ENCODE results near the gene MAP2. TPM values are rescaled to one million over a fixed set of nuclear protein-coding genes. Genes with fewer than 3 reads are reported as not detected.

MAP2 gene
- total RNA-seq, 1 donor from 2014 or later = 0.05 TPM

GRCh38 chr2:209690029-209690754 is 266.3 kb downstream of the MAP2 start:
- intact Hi-C loops (cut with micrococcal nuclease) = no loop called here

DNA sequence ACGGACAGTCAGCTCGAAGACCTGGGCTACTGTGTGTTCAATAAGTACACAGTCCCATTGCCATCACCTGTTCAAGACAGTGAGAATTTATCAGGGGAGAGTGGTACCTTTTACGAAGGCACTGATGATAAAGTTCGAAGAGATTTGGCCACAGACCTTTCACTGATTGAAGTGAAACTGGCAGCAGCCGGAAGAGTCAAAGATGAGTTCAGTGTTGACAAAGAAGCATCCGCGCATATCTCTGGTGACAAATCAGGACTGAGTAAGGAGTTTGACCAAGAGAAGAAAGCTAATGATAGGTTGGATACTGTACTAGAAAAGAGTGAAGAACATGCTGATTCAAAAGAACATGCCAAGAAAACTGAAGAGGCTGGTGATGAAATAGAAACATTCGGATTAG is 270.9 kb downstream of the MAP2 start:
- intact Hi-C loops (cut with micrococcal nuclease) = no loop called here

GRCh38 chr2:209696836-209697711 is 273.2 kb downstream of the MAP2 start:
- intact Hi-C loops (cut with micrococcal nuclease) = no loop called here

DNA sequence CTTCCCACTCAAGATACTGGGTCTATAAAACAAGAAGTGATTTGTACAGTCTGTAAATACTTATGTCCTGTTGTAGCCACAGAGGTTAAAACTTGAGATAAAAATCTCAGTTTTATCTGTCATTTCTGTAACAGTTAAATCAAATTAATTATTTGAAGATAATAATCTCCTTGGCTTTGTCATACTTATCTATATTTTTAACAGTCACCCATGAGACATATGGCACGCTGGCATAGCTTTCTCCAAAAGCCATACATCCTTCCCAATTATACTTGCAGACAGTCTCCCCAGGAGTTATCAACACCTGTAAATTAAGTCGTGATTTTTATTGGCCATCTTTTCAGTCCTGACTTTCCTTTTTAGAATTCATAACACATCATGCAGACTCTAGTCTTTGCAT is 278.9 kb downstream of the MAP2 start:
- intact Hi-C loops (cut with micrococcal nuclease) = no loop called here

DNA sequence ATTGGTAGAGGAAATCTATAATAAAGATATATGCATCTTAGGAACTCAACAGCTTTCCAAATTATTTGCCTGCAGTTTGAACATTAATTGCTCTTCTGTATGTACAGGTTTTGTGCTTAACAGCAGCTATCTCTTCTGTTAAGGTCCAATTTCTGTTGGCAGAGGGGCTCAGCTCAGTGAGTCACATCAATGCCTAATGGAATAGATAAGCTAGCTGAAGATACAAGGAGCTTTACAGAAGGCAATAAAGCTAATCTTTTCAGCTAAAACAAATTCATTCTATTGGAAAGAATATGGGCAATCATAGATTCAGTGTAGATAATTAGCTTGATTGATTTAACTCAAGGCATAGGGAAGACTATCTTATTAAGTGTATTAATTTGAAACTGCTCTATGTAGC is 289.4 kb downstream of the MAP2 start:
- intact Hi-C loops (cut with micrococcal nuclease) = no loop called here

- intact Hi-C loops (cut with micrococcal nuclease) = no loop called here
Measured at GRCh38 chr2:209719034-209719433, 295.2 kb downstream of the MAP2 start.

GRCh38 chr2:209721497-209721896 is 297.6 kb downstream of the MAP2 start:
- intact Hi-C loops (cut with micrococcal nuclease) = no loop called here

- intact Hi-C loops (cut with micrococcal nuclease) = no loop called here
Measured at GRCh38 chr2:209726311-209726710, 302.5 kb downstream of the MAP2 start.

GRCh38 chr2:209727077-209727476 is 303.2 kb downstream of the MAP2 start:
- intact Hi-C loops (cut with micrococcal nuclease) = no loop called here

- intact Hi-C loops (cut with micrococcal nuclease) = no loop called here
Measured at GRCh38 chr2:209734805-209735204, 311.0 kb downstream of the MAP2 start.

DNA sequence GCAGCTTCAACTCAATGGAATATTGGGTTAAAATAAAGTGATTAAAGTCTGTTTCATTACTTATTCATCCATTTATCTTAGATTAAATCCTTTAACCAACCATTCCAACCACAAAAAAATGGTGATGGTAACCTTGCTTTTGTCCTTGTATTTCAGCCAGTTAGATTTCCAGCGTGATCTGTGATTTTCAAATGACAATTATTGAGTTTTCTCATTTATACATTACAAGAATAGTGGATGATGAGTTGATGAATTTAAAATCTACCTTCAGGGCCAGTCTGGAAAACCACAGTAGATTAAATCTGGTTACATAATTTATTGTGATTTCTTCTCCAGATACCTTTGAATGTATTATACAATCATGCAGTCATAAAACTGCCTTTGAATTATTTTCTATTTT is 318.1 kb downstream of the MAP2 start:
- intact Hi-C loops (cut with micrococcal nuclease) = no loop called here

DNA sequence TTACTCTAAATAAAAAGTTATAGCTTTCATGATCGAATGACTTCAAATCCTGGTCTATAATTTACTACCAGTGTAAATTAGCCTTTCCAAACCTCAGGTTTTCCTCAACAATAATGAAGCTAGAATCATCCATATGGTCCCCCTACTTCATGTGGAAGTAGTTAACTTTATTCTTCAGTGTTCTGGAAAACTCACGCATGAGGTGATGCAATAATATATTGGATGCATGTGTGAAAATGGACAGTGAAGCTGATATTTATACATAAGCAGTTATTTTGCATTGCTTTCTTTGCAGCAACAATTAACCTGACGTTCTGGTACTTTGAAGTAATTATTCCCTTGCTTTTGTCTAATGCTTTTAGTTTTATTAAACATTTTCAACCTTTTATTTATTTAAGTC is 329.2 kb downstream of the MAP2 start:
- intact Hi-C loops (cut with micrococcal nuclease) = no loop called here

GRCh38 chr2:209757163-209757562 is 333.3 kb downstream of the MAP2 start:
- intact Hi-C loops (cut with micrococcal nuclease) = no loop called here

DNA sequence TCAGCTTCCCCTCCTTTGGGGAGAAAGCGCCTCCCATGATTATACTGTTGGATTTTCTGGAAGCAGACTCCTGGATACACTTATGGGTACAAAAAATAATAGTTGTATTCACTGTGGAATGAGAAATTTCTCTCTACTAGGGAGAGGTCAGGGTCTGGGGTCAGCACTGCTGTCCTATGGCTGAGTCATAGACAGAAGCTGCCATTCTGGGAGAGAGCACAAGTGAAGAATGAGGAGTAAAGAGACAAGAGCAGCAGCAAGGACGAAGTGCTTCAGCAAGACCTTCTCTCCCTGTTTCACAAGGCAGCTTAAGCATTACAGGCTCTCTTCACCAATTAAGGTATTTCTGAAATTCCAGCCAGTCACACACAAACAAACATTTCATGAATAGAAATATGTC is 337.7 kb downstream of the MAP2 start:
- intact Hi-C loops (cut with micrococcal nuclease) = no loop called here

- intact Hi-C loops (cut with micrococcal nuclease) = no loop called here
Measured at GRCh38 chr2:209762563-209762962, 338.7 kb downstream of the MAP2 start.

DNA sequence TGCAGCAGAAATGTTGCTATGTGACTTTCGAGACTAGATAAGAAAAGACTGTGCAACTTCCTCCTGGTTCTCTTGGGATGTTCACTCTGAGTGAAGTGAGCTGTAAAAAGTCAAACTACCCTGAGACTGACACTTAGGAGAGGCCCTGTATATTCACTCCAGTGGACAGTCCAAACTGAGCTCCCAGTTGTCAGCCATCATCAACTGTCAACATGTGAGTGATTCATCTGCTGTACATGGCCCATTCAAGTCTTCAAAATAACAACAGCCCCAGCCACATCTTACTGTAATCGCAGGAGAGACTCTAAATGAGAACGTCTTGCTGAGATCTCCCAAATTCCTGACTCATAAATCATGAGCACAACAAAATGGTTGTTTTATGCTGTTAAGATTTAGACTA is 339.3 kb downstream of the MAP2 start:
- intact Hi-C loops (cut with micrococcal nuclease) = no loop called here

DNA sequence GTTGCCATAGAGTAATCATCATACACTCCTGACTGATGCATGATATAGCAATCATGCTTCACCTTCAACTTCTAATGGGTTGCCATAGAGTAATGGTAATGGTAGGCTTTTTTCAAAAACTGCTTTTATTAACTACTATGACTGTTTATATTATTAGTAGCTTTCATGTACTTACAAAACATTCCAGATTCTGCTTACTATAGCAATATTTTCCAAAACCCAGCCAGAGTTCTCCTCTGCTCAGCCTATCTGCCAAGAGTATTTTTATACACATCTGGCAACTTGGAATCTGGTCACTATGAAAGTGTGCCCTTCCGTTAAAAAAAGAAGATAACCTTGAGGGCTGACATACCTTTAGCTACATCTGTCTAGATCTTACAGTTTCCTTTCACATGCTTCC is 342.8 kb downstream of the MAP2 start:
- intact Hi-C loops (cut with micrococcal nuclease) = no loop called here

- intact Hi-C loops (cut with micrococcal nuclease) = no loop called here
Measured at GRCh38 chr2:209767316-209767715, 343.5 kb downstream of the MAP2 start.

GRCh38 chr2:209768557-209768956 is 344.7 kb downstream of the MAP2 start:
- intact Hi-C loops (cut with micrococcal nuclease) = no loop called here

DNA sequence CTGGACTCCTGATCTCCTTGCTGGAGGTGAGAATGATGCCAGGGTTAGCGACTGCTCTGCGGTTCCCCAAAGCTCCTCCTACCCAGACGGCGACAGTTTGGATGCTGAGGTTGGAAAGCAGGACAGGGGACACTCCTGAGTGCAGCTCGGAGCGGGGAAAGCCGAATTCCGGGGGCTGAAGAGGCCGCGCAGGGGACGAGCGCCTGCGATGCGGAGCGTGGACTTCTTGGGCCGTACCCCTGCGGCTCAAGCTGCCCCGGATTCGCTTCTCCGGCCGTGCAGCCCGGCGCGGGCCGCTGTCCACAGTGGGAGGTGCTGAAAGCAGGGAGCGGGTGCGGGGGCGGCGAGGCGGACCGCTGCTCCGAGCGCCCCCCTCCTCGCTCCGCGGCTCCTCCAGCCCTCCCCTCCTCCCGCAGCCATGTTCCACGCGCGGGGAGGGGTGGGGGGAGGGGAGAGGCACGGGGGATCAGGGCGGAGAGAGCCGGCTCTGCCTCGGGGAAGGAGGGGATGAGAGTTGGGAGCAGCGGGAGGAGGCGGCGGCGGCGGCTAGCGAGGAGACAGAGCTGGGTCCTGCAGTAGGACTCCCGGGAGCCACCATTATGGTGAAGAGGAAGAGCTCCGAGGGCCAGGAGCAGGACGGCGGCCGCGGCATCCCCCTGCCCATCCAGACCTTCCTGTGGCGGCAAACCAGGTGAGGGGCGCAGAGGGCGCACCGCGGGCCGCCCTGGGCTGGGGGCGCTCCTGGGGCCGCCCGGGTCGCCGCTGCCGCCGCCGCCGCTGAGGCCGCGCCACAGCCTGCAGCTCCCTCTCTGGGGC is 347.8 kb downstream of the MAP2 start, which contains the start of gene UNC80:
UNC80 (plus strand) TSS at position 359 of the 816 bp plus-strand sequence; CDS start at position 600, 241 bp downstream.
- intact Hi-C loops (cut with micrococcal nuclease) = no loop called here

DNA sequence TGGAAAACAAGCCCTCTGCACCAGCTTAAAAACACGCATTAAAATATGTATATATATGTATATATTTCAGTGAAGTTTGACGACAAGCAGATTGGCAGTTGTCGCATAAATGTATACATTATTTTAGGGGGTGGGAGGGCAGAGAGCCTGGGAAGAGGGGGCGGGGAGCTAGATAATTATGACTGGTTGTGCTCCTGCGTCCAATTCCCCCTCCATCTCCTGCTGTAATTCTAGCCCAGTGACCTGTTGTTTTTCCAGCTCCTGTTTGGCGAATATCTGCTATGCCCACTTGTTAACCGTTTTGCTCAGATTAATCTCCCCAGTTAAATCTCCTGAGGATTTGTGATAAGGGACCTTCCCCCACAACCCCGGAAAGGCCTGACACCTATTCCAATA is 348.4 kb downstream of the MAP2 start:
- intact Hi-C loops (cut with micrococcal nuclease) = no loop called here

GRCh38 chr2:209773377-209773776 is 349.5 kb downstream of the MAP2 start:
- intact Hi-C loops (cut with micrococcal nuclease) = no loop called here

All from T-helper 2 cell treated with Interferon-gamma antibody and Interleukin-4, amounts not matched to agents 100 ng/mL and 5 ng/mL, for 36 hours (primary cell).